AG04449 (cell line): ENCODE data around the gene WDSUB1.

ENCODE experiments used
- CTCF ChIA-PET: fragments of 350-600 bp; formaldehyde crosslinking; extraction: SDS; loops from one replicate; lab custom pipeline; 2021; ENCODE audit warnings: antibody characterized with exemption; lab: Yijun Ruan, JAX
- POLR2A ChIA-PET: fragments of 400-600, 350-600 bp; formaldehyde crosslinking; extraction: SDS; loops from one replicate; lab custom pipeline; 2020; ENCODE audit warnings: antibody characterized with exemption, inconsistent platforms; lab: Yijun Ruan, JAX
- DNase-seq: peaks from one replicate; pipeline ENCODE4 v3.0.0-alpha.2; 2010; ENCODE audit warnings: low read depth, low spot score
- H3K4me3 ChIP-seq: 2 replicates; pipeline ENCODE4 v1.5.1; 2011; ENCODE audit warnings: low read depth, mild to moderate bottlenecking, control low read depth, low read length
- CTCF ChIP-seq: IDR thresholded peaks from one replicate; pipeline ENCODE4 v1.5.1; 2011; ENCODE audit warnings: mild to moderate bottlenecking, moderate library complexity, low read length, control low read depth, inconsistent platforms; ENCODE audit not compliant: insufficient read depth; ENCODE audit errors: missing control alignments

The WDSUB1 gene

GRCh38 chr2:159272156-159272555 lies 14.3 kb downstream of the WDSUB1 start:
- H3K4me3 ChIP-seq = no peak overlapping the region
- TF ChIP-seq CTCF = no peak
- ChIA-PET CTCF (interaction anchor here (1.7 to 2.1 kb wide), 2 partner anchors 9 to 14 kb away, joined by 5 read pairs; partner anchors contain the start of gene WDSUB1), POLR2A (no interaction called here)
- DNase-seq = no peak

GRCh38 chr2:159270744-159271379 lies 15.6 kb downstream of the WDSUB1 start:
- POLR2A ChIA-PET = no interaction called here
- no peak overlapping the region for H3K4me3 ChIP-seq
- CTCF ChIA-PET = interaction anchor here (1.1 to 2.1 kb wide), 3 partner anchors 10 to 20 kb away, joined by 3 to 5 read pairs (median 5); partner anchors contain the start of gene WDSUB1
- no peak for DNase-seq
- no peak for TF ChIP-seq CTCF

- CTCF ChIA-PET = no interaction called here
- H3K4me3 ChIP-seq = no peak overlapping the region
- TF ChIP-seq CTCF = no peak
- POLR2A ChIA-PET = no interaction called here
- DNase-seq = no peak
These were observed 18.6 kb downstream of the WDSUB1 start for GRCh38 chr2:159267921-159268320.

- POLR2A ChIA-PET = no interaction called here
- no peak for DNase-seq
- CTCF ChIA-PET = no interaction called here
- H3K4me3 ChIP-seq = no peak overlapping the region
- no peak for TF ChIP-seq CTCF
These were observed 19.9 kb downstream of the WDSUB1 start for GRCh38 chr2:159266554-159266953.

- ChIA-PET CTCF (no interaction called here), POLR2A (interaction anchor here (0.6 kb wide), 1 partner anchor 350 kb away, joined by 3 read pairs; no protein-coding TSS in a partner anchor)
- no peak for TF ChIP-seq CTCF
- no peak overlapping the region for H3K4me3 ChIP-seq
- no peak for DNase-seq
These were observed 21.3 kb downstream of the WDSUB1 start for GRCh38 chr2:159265171-159265576.

- CTCF ChIA-PET = no interaction called here
- POLR2A ChIA-PET = no interaction called here
- no peak for DNase-seq
- no peak for TF ChIP-seq CTCF
- H3K4me3 ChIP-seq = no peak overlapping the region
These were observed 23.6 kb downstream of the WDSUB1 start for GRCh38 chr2:159262904-159263303.
